Measurements from ENCODE around the gene SDK1. TPM values are rescaled to one million over a fixed set of nuclear protein-coding genes. Genes with fewer than 3 reads are reported as not detected.

The SDK1 gene
- total RNA-seq, 4 donors from 2014 or later, result 3.7 to 80.9 (median 13.1) TPM

- DNase-seq, result no peak
- no peaks in the 10 kb centered on the region for H3K9me3 ChIP-seq
- TF ChIP-seq POLR2A (IDR thresholded peaks at IDR 0.05), result no peak
- no peak for TF ChIP-seq CTCF (IDR thresholded peaks at IDR 0.05)
- H3K36me3 ChIP-seq, result no peaks in the 10 kb centered on the region
- H3K27ac ChIP-seq, result no peak overlapping the region
- no peaks in the 10 kb centered on the region for H3K4me1 ChIP-seq
- H3K4me3 ChIP-seq, result no peak overlapping the region
- no peaks in the 10 kb centered on the region for H3K27me3 ChIP-seq
Measured at GRCh38 chr7:4056552-4057288, 755.7 kb downstream of the SDK1 start.

GRCh38 chr7:4057289-4057616 is 756.2 kb downstream of the SDK1 start:
- TF ChIP-seq POLR2A (IDR thresholded peaks at IDR 0.05), result no peak
- no peak for TF ChIP-seq CTCF (IDR thresholded peaks at IDR 0.05)
- no peaks in the 10 kb centered on the region for H3K9me3 ChIP-seq
- no peaks in the 10 kb centered on the region for H3K4me1 ChIP-seq
- no peaks in the 10 kb centered on the region for H3K36me3 ChIP-seq
- H3K4me3 ChIP-seq, result no peak overlapping the region
- no peaks in the 10 kb centered on the region for H3K27me3 ChIP-seq
- DNase-seq, result no peak
- no peak overlapping the region for H3K27ac ChIP-seq

GRCh38 chr7:4058158-4058557 is 757.1 kb downstream of the SDK1 start:
- no peak for DNase-seq
- Histone ChIP-seq H3K27me3 (no peaks in the 10 kb centered on the region), H3K36me3 (no peaks in the 10 kb centered on the region), H3K4me3 (no peak overlapping the region), H3K9me3 (no peaks in the 10 kb centered on the region), H3K27ac (no peak overlapping the region), H3K4me1 (no peaks in the 10 kb centered on the region)
- TF ChIP-seq CTCF (IDR thresholded peaks at IDR 0.05), result no peak
- TF ChIP-seq POLR2A (IDR thresholded peaks at IDR 0.05), result no peak

GRCh38 chr7:4065190-4065589 is 764.1 kb downstream of the SDK1 start:
- Histone ChIP-seq H3K4me1 (no peaks in the 10 kb centered on the region), H3K4me3 (no peak overlapping the region), H3K9me3 (no peaks in the 10 kb centered on the region), H3K36me3 (no peaks in the 10 kb centered on the region), H3K27ac (no peak overlapping the region), H3K27me3 (no peaks in the 10 kb centered on the region)
- TF ChIP-seq POLR2A (IDR thresholded peaks at IDR 0.05) (no peak), CTCF (IDR thresholded peaks at IDR 0.05) (no peak)
- DNase-seq, result no peak

- no peak overlapping the region for H3K27ac ChIP-seq
- H3K36me3 ChIP-seq, result no peaks in the 10 kb centered on the region
- H3K4me1 ChIP-seq, result no peaks in the 10 kb centered on the region
- TF ChIP-seq CTCF (IDR thresholded peaks at IDR 0.05), result no peak
- H3K9me3 ChIP-seq, result no peaks in the 10 kb centered on the region
- no peaks in the 10 kb centered on the region for H3K27me3 ChIP-seq
- DNase-seq, result no peak
- H3K4me3 ChIP-seq, result no peak overlapping the region
Measured at GRCh38 chr7:4066206-4066605, 765.2 kb downstream of the SDK1 start.
